HEK293T (cell line): Measurements from ENCODE around the gene CAV3.

Experiments used
- ARNT ChIP-seq: fragments of 450-650 bp; IDR thresholded peaks from 2 replicates; pipeline ENCODE4 v1.6.1; 2017; ENCODE audit warnings: mild to moderate bottlenecking
- CTBP1 ChIP-seq: fragments of 450-650 bp; IDR thresholded peaks from 2 replicates; pipeline ENCODE4 v1.6.1; 2016; ENCODE audit warnings: borderline replicate concordance
- ELF4 ChIP-seq: fragments of 450-650 bp; IDR thresholded peaks from 2 replicates; pipeline ENCODE4 v1.6.1; 2017; ENCODE audit warnings: antibody characterized with exemption
- FOXA1 ChIP-seq: fragments of 450-650 bp; IDR thresholded peaks from 2 replicates; pipeline ENCODE4 v1.6.1; 2016; ENCODE audit warnings: mild to moderate bottlenecking
- FOXK2 ChIP-seq: fragments of 450-650 bp; IDR thresholded peaks from 2 replicates; pipeline ENCODE4 v1.6.1; 2016; ENCODE audit warnings: mild to moderate bottlenecking
- FOXM1 ChIP-seq: fragments of 450-650 bp; IDR thresholded peaks from 2 replicates; pipeline ENCODE4 v1.6.1; 2017; ENCODE audit warnings: mild to moderate bottlenecking, borderline replicate concordance
- HDGF ChIP-seq: fragments of 450-650 bp; IDR thresholded peaks from 2 replicates; pipeline ENCODE4 v1.6.1; 2017; ENCODE audit warnings: antibody characterized with exemption, borderline replicate concordance
- L3MBTL2 ChIP-seq: fragments of 450-650 bp; conservative IDR thresholded peaks from 2 replicates; pipeline ENCODE4 v1.6.1; 2016; ENCODE audit warnings: mild to moderate bottlenecking
- PKNOX1 ChIP-seq: fragments of 450-650 bp; IDR thresholded peaks from 2 replicates; pipeline ENCODE4 v1.6.1; 2016
- SP1 ChIP-seq: fragments of 450-650 bp; IDR thresholded peaks from 2 replicates; pipeline ENCODE4 v1.6.1; 2017
- SUZ12 ChIP-seq: fragments of 450-650 bp; IDR thresholded peaks from 2 replicates; pipeline ENCODE4 v1.6.1; 2016; ENCODE audit warnings: mild to moderate bottlenecking
- TARDBP ChIP-seq: fragments of 450-650 bp; IDR thresholded peaks from 2 replicates; pipeline ENCODE4 v1.6.1; 2016

- TF ChIP-seq TARDBP, result no peak
- no peak for TF ChIP-seq SP1
- TF ChIP-seq PKNOX1, result no peak
- no peak for TF ChIP-seq SUZ12
- TF ChIP-seq FOXM1, result no peak
- TF ChIP-seq HDGF, result no peak
- no peak for TF ChIP-seq ARNT
- no peak for TF ChIP-seq FOXK2
- TF ChIP-seq ELF4, result no peak
- no peak for TF ChIP-seq FOXA1
- no peak for TF ChIP-seq L3MBTL2
- TF ChIP-seq CTBP1, result no peak
Measured at GRCh38 chr3:8705575-8705974, 28.0 kb upstream of the CAV3 start.
